ENCODE measurements around the gene LEKR1.
"Not testable (repeated sequence)": the region's sequence is repeated elsewhere in the genome, so short reads cannot be mapped to it uniquely, and the experiment has no call there.

The LEKR1 gene

DNA sequence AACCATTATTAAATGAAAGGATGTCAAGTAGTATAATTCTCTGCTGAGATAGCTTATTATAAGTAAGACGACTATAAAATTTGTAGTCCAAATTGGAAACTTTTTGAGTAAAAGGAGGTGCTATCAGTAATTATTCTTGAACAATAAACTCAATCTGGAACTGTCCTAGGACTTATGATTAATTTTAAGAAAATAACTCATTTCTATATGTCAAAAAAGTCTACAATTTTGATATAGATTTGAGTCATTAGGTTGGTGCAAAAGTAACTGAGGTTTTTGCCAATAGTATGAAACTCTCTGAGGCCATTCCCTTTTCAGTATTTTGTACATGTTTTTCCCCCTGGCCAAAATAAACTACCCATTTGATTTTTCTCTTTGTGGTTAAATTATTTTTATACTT is 41.0 kb downstream of the LEKR1 start:
- H3K27ac ChIP-seq: no peak overlapping the region
- CTCF ChIA-PET: no interaction called here
- TF ChIP-seq, protein P1, sequence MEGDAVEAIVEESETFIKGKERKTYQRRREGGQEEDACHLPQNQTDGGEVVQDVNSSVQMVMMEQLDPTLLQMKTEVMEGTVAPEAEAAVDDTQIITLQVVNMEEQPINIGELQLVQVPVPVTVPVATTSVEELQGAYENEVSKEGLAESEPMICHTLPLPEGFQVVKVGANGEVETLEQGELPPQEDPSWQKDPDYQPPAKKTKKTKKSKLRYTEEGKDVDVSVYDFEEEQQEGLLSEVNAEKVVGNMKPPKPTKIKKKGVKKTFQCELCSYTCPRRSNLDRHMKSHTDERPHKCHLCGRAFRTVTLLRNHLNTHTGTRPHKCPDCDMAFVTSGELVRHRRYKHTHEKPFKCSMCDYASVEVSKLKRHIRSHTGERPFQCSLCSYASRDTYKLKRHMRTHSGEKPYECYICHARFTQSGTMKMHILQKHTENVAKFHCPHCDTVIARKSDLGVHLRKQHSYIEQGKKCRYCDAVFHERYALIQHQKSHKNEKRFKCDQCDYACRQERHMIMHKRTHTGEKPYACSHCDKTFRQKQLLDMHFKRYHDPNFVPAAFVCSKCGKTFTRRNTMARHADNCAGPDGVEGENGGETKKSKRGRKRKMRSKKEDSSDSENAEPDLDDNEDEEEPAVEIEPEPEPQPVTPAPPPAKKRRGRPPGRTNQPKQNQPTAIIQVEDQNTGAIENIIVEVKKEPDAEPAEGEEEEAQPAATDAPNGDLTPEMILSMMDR (conservative IDR thresholded peaks at IDR 0.05; ENCODE audit: low read depth): no peak
- POLR2A ChIA-PET (ENCODE audit: low non-redundant PET): no interaction called here
- no peak for DNase-seq (ENCODE audit: low spot score)

DNA sequence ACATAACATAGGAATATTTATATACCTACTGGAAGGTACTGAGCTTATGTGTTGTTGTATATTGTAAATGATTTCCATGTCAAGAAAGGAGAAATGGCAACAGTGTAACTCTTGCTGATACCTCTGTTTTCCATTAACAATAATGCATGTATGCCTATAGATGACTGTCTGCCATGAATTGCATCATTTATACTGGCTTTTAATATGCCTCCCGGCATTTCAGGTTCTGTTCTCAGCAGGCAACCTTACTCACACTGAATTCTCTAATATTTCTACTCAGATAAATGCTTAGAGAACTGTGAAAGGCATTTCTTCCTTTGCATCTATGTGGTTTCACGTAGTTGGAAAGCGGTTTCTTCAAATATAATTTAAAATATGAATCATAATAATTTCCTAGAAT is 41.8 kb downstream of the LEKR1 start:
- ChIA-PET POLR2A (ENCODE audit: low non-redundant PET) (no interaction called here), CTCF (interaction anchor here (0.6 kb wide), 1 partner anchor 491 kb away, joined by 3 read pairs; no protein-coding TSS in a partner anchor)
- no peak for DNase-seq (ENCODE audit: low spot score)
- H3K27ac ChIP-seq: no peak overlapping the region
- TF ChIP-seq, protein P1 (conservative IDR thresholded peaks at IDR 0.05; ENCODE audit: low read depth): no peak

DNA sequence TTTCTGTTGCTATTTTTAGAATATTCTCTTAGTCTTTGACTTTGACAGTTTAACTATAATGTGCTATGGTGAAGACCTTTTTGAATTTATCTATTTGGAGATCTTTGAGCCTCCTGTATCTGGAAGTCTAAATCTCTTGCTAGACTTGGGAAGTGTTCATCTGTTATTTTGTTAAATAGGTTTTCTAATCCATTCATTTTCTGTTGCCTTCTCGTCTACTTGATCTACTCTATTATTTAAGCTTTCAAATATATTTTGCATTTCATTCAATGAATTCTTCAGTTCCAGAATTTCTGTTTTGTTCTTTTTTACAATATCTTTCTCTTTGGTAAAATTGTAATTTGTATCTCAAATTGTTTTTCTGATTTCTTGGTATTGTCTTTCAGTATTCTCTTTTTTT is 47.8 kb downstream of the LEKR1 start:
- no peak for DNase-seq (ENCODE audit: low spot score)
- CTCF ChIA-PET: no interaction called here
- H3K27ac ChIP-seq: no peak overlapping the region
- POLR2A ChIA-PET (ENCODE audit: low non-redundant PET): no interaction called here
- TF ChIP-seq, protein P1 (conservative IDR thresholded peaks at IDR 0.05; ENCODE audit: low read depth): no peak

DNA sequence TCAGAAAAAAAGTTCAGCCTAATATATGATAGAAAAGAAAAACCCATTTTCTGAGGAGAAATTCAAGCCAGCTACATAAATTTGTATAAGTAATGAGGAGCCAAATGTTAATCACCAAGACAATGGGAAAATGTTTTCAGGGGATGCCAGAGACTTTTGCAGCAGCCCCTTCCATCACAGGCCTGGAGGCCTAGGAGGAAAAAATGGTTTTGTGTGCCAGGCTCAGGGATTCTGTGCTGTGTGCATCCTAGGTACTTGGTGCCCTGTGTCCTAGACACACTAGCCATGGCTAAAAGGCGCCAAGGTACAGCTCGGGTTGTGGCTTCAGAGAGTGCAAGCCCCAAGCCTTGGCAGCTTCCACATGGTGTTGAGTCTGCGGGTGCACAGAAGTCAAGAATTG is 53.3 kb downstream of the LEKR1 start:
- POLR2A ChIA-PET (ENCODE audit: low non-redundant PET); DNase-seq (ENCODE audit: low spot score); CTCF ChIA-PET; H3K27ac ChIP-seq: not testable (repeated sequence)

DNA sequence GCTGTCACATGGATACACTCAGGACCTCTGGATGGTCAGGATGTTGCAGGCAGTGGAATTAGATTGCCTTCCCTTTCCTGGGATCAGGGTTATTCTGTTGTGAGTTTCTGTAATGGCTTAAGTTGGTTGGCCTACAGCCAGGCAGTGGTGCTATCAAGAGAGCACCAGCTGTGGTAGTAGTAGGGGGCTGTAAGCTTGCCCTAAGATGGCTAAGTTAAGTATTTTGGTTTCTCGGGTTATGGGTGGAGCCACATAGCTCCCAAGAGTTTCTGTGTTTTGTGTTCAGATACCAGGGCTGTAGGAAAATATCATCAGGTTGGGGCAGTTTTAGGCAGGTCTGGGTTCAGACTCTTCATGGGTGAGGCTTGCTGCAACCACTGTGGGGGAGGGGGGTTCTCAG is 59.6 kb downstream of the LEKR1 start:
- POLR2A ChIA-PET (ENCODE audit: low non-redundant PET): no interaction called here
- CTCF ChIA-PET: interaction anchor here (0.6 kb wide), 1 partner anchor 147 kb away, joined by 3 read pairs; no protein-coding TSS in a partner anchor
- H3K27ac ChIP-seq: no peak overlapping the region
- DNase-seq (ENCODE audit: low spot score): no peak
- TF ChIP-seq, protein P1 (conservative IDR thresholded peaks at IDR 0.05; ENCODE audit: low read depth): no peak

DNA sequence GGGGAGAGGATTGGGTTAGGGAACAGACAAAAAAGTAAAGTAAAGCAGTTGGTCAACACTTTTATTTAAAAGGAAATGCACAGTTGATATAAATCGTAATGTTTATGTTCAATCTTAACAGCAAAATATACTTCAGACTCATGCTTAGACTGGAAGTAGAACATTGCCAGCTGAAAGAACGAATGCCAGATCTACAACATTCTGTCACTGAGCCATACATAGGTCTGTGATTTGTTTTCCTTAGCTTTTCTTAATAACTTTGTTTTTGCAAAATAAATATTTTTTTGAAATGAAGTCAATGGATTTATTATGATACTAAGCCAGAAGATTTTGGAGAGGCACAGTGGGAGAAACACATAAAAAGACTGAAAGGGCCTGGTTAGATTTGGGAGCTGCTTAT is 62.0 kb downstream of the LEKR1 start:
- TF ChIP-seq, protein P1 (conservative IDR thresholded peaks at IDR 0.05; ENCODE audit: low read depth): no peak
- ChIA-PET CTCF (interaction anchor here (0.6 to 0.8 kb wide), 2 partner anchors 61 to 71 kb away, joined by 3 read pairs; no protein-coding TSS in a partner anchor), POLR2A (ENCODE audit: low non-redundant PET) (no interaction called here)
- no peak for DNase-seq (ENCODE audit: low spot score)
- no peak overlapping the region for H3K27ac ChIP-seq

DNA sequence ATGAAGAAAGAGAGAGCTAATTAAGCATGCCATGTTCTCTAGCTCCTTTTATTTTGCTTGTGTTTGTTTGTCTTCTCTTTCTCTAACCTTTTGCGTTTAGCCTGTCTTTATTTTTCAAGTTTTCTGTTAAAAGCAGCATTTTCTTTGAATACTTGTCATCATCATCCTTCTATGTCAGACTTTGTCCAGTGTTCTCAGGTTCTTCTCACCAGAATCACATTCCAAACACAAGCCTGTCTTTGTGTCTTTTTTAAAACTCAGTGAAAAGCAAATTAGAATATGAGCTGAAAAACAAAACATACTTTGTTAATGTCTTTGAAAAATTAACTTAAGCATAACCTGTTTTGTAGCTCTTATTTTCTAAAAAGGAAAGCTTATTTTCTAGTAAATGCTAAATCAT is 62.4 kb downstream of the LEKR1 start:
- no peak for DNase-seq (ENCODE audit: low spot score)
- ChIA-PET POLR2A (ENCODE audit: low non-redundant PET) (no interaction called here), CTCF (interaction anchor here (0.8 kb wide), 1 partner anchor 71 kb away, joined by 3 read pairs; no protein-coding TSS in a partner anchor)
- TF ChIP-seq, protein P1 (conservative IDR thresholded peaks at IDR 0.05; ENCODE audit: low read depth): no peak
- no peak overlapping the region for H3K27ac ChIP-seq

Data from RWPE1 (cell line).